Ascending aorta (tissue), 2 donors: ENCODE data around the gene CDK16. TPM values are rescaled to one million over a fixed set of nuclear protein-coding genes. Genes with fewer than 3 reads are reported as not detected.

Experiments
- DNase-seq, 2 donors: peaks; one replicate each; pipeline ENCODE4 v3.0.0-alpha.2; 2019; ENCODE audit warnings: low spot score in 2 of 2
- H3K27ac ChIP-seq, 2 donors: fragments of 200-600 bp; sonication (generic); one replicate each; pipeline ENCODE4 v1.5.1; 2016 to 2017; ENCODE audit warnings: mild to moderate bottlenecking in 1 of 2
- H3K27me3 ChIP-seq: fragments of 200-600 bp; sonication (generic); one replicate; pipeline ENCODE4 v1.5.1; 2017
- H3K36me3 ChIP-seq, 2 donors: fragments of 200-600 bp; sonication (generic); one replicate each; pipeline ENCODE4 v1.5.1; 2016
- H3K4me1 ChIP-seq, 2 donors: fragments of 200-600 bp; sonication (generic); one replicate each; pipeline ENCODE4 v1.5.1; 2016 to 2017; ENCODE audit warnings: mild to moderate bottlenecking in 1 of 2
- H3K4me3 ChIP-seq, 2 donors: fragments of 200-600 bp; sonication (generic); one replicate each; pipeline ENCODE4 v1.5.1; 2016 to 2017; ENCODE audit warnings: mild to moderate bottlenecking in 1 of 2
- H3K9me3 ChIP-seq, 2 donors: fragments of 200-600 bp; sonication (generic); one replicate each; pipeline ENCODE4 v1.5.1; 2016
- intact Hi-C: fragments of 100-400 bp; cut with DNase I; formaldehyde crosslinking; loops from one replicate; pipeline ENCODE4 v1.15.1; 2023
- total RNA-seq: library from RNA; depleted of rRNA; stranded (reverse); fragments of >200 nt; gene quantifications from one replicate; pipeline ENCODE4 v1.1.0, GENCODE V29; 2016
- TF ChIP-seq, protein P1 (sequence below), 3 experiments: fragments of 200-600 bp in 2 of 3; fragments of 450-650 bp in 1 of 3; sonication (generic) in 2 of 3; IDR thresholded peaks; one replicate each; pipeline ENCODE4 v1.5.1; 2016 to 2019; ENCODE audit warnings: antibody characterized with exemption in 3 of 3, mild to moderate bottlenecking in 1 of 3, moderate library complexity in 1 of 3

CDK16 gene
- total RNA-seq, 1 donor from 2014 or later: 87.4 TPM

GRCh38 chrX:47180346-47180745, 38.1 kb upstream of the CDK16 start:
- intact Hi-C loops: no loop called here
- Histone ChIP-seq H3K27me3 (no peaks in the 10 kb centered on the region), H3K36me3 (peaks cover 49 to 73% of the 10 kb centered on the region in 2 donors), H3K27ac (peak overlapping the region in 1 of 2 donors; percentile 59), H3K9me3 (no peaks in the 10 kb centered on the region), H3K4me3 (no peak overlapping the region), H3K4me1 (no peaks in the 10 kb centered on the region)
- TF ChIP-seq, protein P1, sequence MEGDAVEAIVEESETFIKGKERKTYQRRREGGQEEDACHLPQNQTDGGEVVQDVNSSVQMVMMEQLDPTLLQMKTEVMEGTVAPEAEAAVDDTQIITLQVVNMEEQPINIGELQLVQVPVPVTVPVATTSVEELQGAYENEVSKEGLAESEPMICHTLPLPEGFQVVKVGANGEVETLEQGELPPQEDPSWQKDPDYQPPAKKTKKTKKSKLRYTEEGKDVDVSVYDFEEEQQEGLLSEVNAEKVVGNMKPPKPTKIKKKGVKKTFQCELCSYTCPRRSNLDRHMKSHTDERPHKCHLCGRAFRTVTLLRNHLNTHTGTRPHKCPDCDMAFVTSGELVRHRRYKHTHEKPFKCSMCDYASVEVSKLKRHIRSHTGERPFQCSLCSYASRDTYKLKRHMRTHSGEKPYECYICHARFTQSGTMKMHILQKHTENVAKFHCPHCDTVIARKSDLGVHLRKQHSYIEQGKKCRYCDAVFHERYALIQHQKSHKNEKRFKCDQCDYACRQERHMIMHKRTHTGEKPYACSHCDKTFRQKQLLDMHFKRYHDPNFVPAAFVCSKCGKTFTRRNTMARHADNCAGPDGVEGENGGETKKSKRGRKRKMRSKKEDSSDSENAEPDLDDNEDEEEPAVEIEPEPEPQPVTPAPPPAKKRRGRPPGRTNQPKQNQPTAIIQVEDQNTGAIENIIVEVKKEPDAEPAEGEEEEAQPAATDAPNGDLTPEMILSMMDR (IDR thresholded peaks at IDR 0.05): no peak
- DNase-seq: no peak

DNA sequence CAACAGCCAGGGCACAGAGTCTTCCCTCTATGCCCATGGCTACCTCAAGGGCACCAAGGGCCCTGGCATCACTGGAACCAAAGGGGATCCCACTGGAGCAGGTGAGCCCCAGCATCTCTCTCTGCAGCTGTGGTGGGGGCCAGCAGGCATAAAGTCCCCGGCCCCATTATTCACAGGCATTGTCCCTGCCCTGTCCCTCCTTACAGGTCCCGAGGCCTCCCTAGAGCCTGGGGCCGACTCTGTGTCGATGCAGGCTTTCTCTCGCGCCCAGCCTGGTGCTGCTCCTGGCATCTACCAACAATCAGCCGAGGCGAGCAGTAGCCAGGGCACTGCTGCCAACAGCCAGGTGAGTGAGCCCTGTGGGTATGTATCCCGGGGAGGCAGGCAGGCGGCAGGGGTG, 37.2 kb upstream of the CDK16 start:
- H3K4me1 ChIP-seq: no peaks in the 10 kb centered on the region
- TF ChIP-seq, protein P1 (IDR thresholded peaks at IDR 0.05): no peak
- intact Hi-C loops: no loop called here
- no peaks in the 10 kb centered on the region for H3K27me3 ChIP-seq
- H3K27ac ChIP-seq: no peak overlapping the region
- H3K9me3 ChIP-seq: no peaks in the 10 kb centered on the region
- no peak overlapping the region for H3K4me3 ChIP-seq
- H3K36me3 ChIP-seq: peaks cover 42 to 71% of the 10 kb centered on the region in 2 donors
- DNase-seq: no peak

DNA sequence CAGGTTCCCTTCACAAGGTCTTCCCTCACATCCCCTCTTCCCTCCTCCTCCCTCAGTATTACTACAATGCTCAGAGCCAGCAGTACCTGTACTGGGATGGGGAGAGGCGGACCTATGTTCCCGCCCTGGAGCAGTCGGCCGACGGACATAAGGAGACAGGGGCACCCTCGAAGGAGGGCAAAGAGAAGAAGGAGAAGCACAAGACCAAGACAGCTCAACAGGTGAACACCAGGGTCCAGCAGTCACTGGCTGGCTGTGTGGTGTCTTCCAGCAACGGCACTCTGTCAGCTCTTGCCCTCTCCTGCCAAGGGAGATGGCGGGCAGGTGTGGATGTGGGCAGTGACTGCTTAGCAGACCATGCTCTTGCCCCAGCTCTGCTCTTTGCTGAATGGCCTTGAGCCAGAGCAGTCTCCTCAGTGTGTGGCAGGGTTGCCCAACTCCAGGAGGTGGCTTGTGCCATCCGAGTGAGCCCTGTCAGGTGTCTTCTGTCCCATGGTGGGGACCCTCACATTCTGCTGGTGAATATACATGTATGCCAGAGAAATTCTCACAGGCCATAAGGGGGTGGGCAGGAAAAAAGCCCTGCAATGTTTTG, 36.3 kb upstream of the CDK16 start:
- no peaks in the 10 kb centered on the region for H3K9me3 ChIP-seq
- H3K36me3 ChIP-seq: peaks cover 36 to 62% of the 10 kb centered on the region in 2 donors
- TF ChIP-seq, protein P1 (IDR thresholded peaks at IDR 0.05): no peak
- no peaks in the 10 kb centered on the region for H3K4me1 ChIP-seq
- H3K4me3 ChIP-seq: no peak overlapping the region
- H3K27me3 ChIP-seq: no peaks in the 10 kb centered on the region
- no peak for DNase-seq
- no peak overlapping the region for H3K27ac ChIP-seq
- intact Hi-C loops: no loop called here

DNA sequence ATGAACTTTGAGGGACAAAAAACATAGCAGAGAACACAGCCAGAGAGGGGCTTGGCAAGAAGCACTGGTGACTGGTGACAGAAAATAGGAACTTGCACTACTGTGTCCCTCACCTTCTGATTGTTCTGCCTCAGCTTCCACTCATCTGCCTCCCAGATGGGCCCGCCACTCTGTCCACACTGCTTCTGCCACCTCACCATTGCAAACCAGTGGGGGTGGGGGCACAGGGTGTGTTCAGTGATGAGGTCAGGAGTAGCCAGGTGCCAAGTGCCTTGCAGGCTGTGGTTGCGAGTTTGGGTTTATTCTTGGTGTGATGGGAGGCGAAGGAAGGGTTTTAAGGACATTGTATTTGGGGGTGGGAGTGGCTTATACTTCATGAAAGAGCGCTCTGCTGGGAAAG, 34.0 kb upstream of the CDK16 start:
- no peaks in the 10 kb centered on the region for H3K27me3 ChIP-seq
- no peaks in the 10 kb centered on the region for H3K9me3 ChIP-seq
- intact Hi-C loops: no loop called here
- no peaks in the 10 kb centered on the region for H3K4me1 ChIP-seq
- peaks cover 30 to 50% of the 10 kb centered on the region in 2 donors for H3K36me3 ChIP-seq
- H3K27ac ChIP-seq: no peak overlapping the region
- TF ChIP-seq, protein P1 (IDR thresholded peaks at IDR 0.05): no peak
- DNase-seq: no peak
- no peak overlapping the region for H3K4me3 ChIP-seq

DNA sequence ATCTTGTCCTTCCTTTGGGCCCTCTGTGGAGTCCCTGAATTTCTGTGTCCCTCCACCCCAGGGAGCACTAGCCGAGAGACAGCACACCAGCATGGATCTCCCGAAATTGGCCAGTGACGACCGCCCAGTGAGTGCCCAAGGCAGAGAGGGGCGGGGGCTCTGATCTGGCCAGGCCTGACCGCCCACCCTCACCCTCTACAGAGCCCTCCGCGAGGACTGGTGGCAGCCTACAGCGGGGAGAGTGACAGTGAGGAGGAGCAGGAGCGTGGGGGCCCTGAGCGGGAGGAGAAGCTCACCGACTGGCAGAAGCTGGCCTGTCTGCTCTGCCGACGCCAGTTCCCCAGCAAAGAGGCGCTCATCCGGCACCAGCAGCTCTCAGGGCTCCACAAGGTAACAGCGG, 33.2 kb upstream of the CDK16 start:
- no peak overlapping the region for H3K27ac ChIP-seq
- no peaks in the 10 kb centered on the region for H3K4me1 ChIP-seq
- no peak for DNase-seq
- no peaks in the 10 kb centered on the region for H3K9me3 ChIP-seq
- H3K27me3 ChIP-seq: no peaks in the 10 kb centered on the region
- no peak overlapping the region for H3K4me3 ChIP-seq
- TF ChIP-seq, protein P1 (IDR thresholded peaks at IDR 0.05): no peak
- intact Hi-C loops: no loop called here
- peaks cover 25 to 43% of the 10 kb centered on the region in 2 donors for H3K36me3 ChIP-seq
